Brain pericyte (primary cell): ENCODE results near the gene IDH3G.

Experiments
- DNase-seq: peaks from one replicate; pipeline ENCODE4 v3.0.0-alpha.2; 2012; ENCODE audit warnings: low read depth, low spot score

IDH3G gene

DNA sequence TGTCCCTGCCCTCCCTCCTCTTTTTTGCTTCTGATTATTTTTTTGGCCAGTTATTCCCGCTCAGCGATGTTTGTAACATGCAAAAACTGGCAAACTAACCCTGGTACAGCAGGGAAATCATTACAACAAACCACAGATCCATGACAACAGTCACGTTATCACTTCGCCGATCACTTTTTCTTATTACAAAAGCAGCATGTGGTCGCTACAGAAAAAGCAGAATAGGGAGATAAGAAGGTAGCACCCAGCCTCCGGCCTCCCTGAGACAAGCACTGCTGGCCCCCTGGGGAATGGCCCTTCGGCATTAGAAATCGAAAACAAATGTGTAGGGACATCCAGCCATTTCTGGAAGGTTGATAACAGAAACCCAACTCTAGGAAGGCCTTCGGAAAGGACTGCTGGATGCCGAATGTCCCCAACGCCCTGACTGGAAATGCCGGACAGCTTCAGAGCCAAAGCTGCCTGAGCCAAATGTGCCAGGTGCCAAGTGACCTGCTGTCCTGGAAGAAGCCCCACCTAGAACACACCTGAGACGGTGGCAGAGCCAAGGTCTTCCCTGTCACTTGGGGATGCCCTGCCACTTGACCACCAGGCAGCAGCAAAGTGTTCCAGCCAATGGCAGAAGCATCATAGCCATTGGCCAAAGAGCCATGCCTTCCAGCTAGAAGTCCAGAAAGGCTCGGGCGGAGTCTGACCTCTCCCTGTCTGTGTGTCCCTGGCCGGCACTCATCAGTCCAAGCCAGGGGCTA, 2.9 kb downstream of the IDH3G start:
- DNase-seq = no peak

DNA sequence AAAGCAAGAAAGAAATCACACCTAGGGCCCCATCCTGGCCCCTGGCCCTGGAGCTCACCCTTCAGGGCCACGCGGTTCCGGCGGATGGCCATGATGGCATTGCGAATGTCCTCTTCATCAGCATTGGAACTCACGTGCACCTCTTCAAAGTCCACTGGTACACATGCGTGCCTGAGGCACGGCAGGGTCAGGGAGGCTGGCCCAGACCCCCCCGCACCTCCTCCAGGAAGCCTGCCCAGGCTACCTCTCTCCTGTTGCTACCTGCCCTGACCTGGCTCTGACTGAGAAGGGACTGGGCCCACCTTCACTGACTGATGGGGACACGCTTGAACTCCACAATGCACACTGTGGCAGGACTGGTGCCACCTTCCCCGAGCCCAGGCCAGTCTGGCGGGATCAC, 4.5 kb downstream of the IDH3G start:
- DNase-seq = no peak

DNA sequence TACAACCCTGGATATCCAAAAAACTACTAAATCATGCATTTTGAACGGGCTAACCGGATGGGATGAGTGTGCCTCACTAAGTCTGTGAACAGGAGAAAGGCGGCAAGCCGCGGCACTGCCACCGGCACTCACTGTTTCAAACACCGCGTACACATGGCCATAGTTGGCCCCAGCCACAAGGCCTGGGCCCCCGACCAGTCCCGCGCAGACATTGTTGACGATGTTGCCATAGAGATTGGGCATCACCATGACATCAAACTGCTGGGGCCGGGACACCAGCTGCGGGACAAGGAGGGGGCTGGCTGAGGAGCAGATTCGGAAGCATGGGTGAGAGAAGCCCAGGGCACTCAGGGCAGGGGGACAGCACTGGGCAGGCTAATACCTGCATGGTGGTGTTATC, 7.5 kb downstream of the IDH3G start:
- DNase-seq = no peak

DNA sequence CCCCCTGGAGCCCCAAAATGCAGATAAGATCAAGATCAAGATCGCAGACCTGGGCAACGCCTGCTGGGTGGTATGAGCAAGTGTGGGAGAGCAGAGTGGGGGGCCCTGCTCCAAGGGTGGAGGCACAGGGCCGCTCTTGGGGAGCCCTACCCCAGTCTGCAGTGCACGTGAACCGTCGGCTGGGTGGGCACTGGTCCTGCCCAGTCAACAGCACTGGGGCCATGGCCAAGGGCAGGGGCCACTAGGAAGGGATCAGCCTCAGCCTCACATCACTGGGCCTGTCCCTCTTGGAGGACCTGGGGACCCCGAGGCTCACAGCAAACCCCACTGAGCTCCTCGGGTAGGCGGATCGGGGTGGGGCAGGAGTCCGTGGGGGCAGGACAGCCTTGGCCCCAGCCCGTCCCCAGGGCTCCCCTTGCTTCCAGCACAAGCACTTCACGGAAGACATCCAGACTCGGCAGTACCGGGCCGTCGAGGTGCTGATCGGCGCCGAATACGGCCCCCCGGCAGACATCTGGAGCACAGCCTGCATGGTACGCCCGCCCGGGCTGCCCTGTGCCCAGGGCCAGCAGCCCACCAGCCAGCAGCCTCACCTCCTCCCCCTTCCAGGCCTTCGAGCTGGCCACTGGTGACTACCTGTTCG, 9.7 kb downstream of the IDH3G start:
- DNase-seq = no peak

DNA sequence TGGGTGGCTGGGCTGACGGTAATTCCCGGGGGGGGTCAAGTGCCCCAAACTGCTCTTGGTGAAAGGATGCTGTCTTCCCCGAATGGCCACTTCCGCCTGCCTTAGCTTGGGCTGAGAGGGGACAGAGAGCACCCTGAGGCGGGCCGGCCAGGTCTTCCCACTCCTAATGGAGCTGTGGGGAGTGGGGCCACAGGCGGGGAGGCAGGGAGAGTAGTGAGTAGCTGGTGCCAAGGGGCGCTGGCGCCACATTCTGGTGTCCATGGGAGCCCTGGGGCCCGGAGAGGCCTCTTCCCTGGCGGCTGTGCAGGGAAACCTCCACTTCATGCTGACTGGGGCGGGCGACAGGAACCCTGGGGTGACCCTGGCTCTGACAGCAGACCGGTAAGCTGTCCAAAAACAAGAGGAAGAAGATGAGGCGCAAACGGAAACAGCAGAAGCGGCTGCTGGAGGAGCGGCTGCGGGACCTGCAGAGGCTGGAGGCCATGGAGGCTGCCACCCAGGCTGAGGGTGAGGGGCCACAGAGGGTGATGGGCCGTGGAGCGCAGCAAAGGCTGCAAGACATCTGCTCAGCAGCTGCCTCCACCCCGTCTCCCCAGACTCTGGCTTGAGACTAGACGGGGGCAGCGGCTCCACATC, 10.7 kb downstream of the IDH3G start:
- DNase-seq = no peak

DNA sequence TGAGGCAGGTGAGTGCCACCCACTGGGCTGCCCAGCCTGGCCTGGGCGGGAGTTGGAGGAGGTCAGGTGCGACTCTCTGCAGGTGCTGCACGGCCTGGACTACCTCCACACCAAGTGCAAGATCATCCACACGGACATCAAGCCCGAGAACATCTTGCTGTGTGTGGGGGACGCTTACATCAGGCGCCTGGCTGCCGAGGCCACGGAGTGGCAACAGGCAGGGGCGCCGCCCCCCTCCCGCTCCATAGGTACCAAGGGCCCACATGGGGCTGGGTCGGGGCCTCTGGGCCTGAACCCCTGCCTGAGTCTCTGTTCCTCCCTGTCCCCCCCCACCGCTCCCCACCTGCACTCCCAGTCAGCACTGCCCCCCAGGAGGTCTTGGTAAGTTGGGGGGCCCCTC, 11.3 kb downstream of the IDH3G start:
- no peak for DNase-seq

DNA sequence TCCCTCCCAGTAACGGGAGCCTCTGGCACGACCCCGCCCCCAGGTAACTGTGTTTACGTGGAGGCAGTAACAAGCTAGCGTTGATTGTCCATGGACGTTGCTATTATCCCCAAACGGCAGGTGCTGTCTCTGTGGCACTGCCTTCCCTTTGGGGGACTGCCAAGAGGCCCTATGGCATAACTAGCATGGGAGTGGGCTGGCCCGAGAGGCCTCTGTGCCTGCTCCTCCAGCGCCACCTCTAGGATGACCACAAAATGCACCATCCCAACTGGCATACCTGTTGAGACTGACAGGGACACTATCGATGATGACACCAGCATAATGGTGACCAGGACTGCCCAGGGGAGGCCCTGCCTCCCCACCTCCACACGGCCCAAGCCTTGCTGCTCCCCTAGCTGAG, 11.9 kb downstream of the IDH3G start:
- no peak for DNase-seq

DNA sequence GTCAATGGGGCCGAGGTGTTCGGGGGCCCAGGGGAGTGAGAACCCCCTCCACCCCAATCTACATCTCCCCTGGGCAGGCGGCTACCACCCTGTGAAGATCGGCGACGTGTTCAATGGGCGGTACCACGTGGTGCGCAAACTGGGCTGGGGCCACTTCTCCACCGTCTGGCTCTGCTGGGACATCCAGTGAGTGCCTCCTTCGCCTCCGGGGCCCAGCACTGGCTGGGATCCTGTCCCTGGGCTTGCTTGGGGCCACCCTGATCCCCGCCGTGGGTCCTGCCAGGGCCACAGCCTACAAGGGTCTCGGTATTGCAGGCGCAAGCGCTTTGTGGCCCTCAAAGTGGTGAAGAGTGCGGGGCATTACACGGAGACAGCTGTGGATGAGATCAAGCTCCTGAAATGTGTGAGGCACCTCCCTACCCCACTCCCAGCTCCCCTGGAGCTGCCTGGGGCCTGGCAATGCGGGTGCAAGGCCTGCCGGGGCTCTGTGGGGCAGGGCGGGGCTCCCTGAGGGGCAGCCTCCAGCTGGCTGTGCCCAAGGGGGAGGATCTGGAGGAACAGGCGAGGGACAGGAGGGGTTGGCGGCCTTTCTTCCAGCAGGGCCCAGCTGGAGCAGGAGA, 12.6 kb downstream of the IDH3G start:
- DNase-seq = no peak

DNA sequence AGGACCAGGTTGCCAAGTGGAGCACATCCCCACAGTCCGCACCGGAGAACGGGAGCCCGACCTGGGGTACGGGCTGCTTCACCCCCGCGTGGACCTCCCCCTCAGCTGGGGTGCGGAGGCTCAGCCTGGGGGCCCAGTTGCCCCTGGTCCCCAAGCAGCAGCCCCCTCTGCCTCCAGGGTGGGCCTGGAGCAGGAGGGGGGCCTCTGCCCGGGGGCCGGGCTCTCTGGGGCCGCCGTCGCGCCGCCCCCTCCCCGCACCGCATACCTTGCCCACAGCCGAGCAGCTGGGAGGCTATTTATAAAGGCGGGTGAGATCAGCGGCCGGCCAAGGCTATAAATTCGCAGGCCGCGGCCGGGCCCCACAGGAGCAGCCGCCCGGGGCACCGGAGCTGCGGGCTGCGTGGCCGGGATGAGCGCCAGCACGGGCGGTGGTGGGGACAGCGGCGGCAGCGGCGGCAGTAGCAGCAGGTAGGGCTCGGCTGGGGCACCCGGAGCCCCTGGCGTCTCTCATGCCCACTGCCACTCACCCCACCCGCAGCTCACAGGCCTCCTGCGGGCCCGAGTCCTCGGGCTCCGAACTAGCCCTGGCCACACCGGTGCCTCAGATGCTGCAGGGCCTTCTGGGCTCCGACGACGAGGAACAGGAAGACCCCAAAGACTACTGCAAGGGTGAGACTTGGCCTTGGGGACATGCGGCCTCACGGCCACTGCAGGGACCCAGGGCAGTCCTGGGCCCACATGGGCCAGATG, 13.3 kb downstream of the IDH3G start, which contains the start of gene SRPK3:
Gene SRPK3, plus strand, starts transcription at position 364 of the 750 bp plus-strand sequence. Its CDS starts 46 bp downstream, at position 410.
- DNase-seq = no peak

DNA sequence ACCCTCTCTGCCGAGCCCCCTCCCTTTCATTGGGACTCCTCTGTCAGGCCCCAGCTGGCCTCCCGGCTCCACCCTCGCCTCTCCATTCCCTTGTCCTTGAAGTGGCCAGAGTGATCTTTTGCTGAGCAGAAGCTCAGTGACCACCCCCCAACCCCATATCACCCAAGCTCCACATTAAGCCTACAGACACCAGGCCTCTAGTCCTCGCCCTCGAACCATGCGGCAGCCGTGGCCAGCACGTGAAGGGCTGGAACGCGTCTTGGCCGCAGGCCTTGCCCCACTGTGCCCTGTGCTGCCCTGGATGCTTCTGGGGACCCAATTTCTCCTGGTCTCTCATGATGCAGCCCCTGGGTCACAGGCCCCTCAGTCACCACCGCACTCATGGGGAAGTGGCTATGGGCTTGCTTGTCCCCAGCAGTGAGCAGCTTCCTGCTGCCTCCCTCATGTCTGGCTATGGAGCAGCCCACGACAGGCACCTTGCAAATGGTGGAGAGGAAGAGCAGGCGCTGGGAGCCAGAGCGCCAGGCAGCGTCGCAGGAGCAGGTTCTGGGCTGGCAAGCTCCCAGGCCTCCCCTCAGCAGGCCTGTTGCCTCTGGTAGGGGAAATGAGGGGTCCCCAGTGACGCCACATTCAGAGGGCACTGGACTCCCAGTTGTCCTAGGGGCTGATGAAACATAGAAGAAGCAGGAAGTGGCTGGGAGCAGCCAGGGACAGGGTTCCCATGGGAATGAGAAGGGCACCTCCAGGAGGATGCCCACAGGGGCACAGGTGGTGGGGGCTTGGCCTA, 14.1 kb downstream of the IDH3G start:
- DNase-seq = no peak

DNA sequence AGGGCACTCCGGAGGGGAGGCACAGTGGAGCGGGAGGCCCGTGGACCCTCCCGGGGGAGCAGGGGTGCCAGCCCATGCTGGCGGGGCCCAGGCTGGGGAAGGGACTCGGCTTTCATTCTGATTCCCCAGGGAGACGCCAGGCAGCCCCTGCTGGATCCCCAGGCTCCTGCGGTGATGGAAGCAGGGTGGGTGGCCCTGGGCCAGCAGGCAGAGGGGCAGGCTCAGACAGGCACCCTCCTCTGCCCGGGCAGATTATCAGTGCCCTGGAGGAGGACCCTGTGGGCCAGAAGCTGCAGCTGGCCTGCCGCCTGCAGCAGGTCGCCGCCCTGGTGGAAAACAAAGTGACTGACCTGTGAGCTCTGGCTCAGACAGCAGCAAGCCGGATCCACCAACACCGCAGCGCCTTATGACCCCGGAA, 15.5 kb downstream of the IDH3G start:
- DNase-seq = no peak

DNA sequence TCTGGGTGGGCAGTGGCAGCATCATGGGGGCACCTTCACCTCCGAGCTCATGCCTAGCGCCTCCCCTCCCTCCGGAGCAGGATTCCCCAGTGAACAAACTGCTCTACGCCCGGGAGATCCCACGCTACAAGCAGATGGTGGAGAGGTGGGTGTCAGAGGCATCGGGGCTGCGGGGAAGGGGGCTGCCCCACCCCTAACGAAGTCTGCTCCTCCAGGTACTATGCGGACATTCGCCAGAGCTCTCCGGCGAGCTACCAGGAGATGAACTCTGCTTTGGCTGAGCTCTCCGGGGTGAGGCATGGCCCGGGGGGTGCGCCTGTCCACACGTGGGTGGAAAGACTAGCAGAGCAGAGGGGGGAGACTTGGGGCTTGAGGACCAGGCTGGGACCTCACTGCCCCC, 16.0 kb downstream of the IDH3G start:
- DNase-seq = no peak

DNA sequence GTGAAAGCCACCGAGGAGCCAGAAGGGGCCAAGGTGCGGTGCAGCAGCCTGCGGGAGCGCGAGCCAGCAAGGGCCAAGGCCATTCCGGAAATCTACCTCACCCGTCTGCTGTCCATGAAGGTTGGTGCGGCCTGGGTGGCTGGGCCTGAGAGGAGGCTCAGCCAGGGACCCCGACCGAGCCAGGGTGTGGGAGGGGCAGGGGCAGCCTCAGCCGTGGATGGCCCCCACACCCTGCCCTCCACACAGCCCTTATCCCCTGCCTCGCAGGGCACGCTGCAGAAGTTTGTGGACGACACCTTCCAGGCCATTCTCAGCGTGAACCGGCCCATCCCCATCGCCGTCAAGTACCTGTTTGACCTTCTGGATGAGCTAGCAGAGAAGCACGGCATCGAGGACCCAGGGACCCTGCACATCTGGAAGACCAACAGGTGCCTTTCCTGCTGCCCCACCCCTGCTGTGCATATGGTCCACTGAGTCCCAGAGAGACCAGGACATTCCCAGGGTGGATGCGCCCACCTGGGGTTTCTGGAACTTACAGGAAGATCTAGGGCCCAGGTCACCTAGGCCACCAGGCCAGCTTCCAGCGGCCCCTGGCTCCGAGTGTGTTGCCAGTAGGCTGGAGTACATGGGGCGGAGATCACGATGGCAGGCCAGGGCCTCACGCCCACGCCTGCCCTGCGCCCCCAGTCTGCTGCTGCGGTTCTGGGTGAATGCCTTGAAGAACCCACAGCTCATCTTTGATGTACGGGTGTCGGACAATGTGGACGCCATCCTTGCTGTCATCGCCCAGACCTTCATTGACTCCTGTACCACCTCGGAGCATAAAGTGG, 16.7 kb downstream of the IDH3G start:
- no peak for DNase-seq

DNA sequence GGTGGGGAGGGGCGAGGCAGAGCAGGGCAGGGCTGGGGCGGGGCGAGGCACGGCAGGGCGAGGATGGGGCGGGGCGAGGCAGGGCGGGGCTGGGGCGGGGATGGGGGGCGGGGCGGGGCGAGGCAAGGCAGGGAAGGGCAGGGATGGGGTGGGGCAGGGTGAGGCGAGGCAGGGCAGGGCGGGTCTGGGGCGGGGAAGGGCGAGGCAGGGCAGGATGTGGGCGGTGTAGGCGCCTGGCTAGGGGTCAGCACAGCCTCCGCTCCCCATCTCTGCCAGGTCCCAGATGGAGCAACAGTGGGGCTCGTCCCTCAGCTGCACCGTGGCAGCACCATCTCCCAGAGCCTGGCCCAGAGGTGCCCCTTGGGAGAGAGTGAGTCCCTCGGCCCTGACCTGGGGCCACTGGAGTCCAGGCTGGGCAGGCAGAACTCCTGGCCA, 17.5 kb downstream of the IDH3G start:
- no peak for DNase-seq

DNA sequence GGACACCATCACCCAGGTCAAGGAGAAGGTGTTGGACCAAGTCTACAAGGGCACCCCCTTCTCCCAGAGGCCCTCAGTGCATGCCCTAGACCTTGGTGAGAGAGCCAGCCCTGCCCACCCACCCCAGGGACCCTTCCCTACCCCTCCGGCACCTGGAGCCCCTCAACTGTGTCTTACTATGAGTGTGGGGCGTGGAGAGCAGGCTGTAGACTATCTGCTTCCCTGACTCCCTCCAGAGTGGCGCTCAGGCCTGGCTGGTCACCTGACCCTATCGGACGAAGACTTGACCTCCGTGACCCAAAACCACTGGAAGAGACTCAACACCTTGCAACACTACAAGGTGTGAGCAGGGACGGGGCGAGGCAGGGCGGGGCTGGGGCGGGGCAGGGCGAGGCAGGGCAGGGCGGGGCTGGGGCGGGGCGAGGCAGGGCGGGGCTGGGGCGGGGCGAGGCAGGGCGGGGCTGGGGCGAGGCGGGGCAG, 18.0 kb downstream of the IDH3G start:
- no peak for DNase-seq

DNA sequence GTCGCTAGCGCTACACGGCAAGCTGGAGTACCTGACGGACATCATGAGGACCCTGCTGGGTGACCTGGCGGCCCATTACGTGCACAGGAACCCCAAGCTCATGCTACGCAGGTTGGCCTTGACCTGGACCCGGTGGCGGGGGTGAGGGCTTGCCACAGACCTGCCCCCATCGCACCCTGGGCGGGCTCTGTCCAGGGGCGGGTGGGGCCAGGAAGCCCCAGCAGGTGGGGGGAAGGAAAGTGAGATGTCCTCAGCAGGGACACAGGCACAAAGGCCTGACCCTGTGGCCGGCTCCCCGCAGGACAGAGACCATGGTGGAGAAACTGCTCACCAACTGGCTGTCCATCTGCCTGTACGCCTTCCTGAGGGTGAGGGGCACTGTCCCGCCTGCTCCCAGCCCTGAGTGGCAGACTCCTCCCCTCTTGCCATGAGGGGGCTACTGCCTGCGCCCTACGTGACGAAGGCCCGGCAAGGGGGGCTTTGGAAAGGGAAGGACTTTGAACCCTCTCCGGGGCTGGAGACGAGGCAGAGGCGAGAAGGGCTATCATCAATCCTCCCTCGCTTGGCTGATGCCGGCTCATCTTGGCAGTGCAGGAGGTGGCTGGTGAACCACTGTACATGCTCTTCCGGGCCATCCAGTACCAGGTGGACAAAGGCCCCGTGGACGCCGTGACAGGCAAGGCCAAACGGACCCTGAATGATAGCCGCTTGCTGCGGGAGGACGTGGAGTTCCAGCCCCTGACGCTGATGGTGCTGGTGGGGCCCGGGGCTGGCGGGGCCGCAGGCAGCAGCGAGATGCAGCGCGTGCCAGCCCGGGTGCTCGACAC, 18.7 kb downstream of the IDH3G start:
- no peak for DNase-seq

DNA sequence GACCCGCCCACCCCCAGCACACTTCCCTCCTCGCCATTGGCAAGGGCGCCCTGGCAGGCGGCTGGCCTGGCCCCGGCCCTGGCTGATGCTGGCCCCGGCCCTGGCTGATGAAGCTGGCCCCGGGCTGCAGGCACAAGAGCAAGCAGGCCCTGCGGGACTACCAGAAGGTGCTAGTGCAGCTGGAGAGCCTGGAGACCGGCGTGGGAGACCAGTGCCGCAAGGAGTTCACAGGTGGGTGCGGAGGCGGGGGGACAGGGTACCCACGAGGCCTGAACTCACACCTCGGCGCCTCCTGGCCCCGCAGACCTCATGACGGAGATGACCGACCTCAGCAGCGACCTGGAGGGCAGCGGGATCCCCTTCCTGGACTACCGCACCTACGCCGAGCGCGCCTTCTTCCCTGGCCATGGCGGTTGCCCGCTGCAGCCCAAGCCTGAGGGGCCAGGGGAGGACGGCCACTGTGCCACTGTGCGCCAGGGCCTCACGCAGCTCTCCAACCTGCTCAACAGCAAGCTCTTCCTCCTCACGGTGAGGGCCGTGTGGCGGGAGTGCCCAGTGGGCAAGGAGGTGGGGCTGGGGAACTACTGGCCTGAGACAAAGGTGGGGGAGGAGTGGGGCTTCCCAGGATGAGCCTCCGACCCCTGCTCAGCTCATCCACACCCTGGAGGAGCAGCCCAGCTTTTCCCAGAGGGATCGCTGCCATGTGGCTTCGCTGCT, 19.4 kb downstream of the IDH3G start:
- no peak for DNase-seq
